Fibroblast of skin of abdomen (primary cell): Measurements from ENCODE around the gene AMZ1.
"Not testable (repeated sequence)": the region's sequence is repeated elsewhere in the genome, so short reads cannot be mapped to it uniquely, and the experiment has no call there.

Source experiments
- DNase-seq: peaks from one replicate; pipeline ENCODE4 v3.0.0-alpha.2; 2013

AMZ1 gene

GRCh38 chr7:2713978-2714377, 26.0 kb downstream of the AMZ1 start:
- DNase-seq = no peak

GRCh38 chr7:2714636-2715035, 26.6 kb downstream of the AMZ1 start:
- no peak for DNase-seq

GRCh38 chr7:2715341-2716231, 27.6 kb downstream of the AMZ1 start:
- DNase-seq = peak; percentile 43

DNA sequence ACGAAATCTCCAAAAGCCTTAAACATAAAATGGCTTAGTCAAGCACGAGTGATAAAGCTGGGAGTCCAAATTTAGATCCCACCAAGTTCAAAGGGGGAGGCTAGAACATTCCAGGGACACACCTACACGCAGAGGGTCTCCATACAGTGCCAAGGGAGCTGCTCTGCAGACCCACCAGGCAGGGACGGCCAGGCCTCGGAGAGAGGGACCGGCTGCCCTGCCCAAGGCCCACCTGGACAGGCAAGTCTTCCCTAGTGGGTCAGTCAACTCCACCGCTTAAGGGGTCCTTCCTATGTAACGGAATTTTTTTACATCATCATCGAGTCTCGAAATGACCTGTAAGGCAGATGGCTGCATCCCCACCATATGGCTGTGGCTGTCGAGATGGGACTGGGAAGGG, 28.5 kb downstream of the AMZ1 start:
- no peak for DNase-seq

- DNase-seq = no peak
Measured at GRCh38 chr7:2716906-2717292, 28.9 kb downstream of the AMZ1 start.

DNA sequence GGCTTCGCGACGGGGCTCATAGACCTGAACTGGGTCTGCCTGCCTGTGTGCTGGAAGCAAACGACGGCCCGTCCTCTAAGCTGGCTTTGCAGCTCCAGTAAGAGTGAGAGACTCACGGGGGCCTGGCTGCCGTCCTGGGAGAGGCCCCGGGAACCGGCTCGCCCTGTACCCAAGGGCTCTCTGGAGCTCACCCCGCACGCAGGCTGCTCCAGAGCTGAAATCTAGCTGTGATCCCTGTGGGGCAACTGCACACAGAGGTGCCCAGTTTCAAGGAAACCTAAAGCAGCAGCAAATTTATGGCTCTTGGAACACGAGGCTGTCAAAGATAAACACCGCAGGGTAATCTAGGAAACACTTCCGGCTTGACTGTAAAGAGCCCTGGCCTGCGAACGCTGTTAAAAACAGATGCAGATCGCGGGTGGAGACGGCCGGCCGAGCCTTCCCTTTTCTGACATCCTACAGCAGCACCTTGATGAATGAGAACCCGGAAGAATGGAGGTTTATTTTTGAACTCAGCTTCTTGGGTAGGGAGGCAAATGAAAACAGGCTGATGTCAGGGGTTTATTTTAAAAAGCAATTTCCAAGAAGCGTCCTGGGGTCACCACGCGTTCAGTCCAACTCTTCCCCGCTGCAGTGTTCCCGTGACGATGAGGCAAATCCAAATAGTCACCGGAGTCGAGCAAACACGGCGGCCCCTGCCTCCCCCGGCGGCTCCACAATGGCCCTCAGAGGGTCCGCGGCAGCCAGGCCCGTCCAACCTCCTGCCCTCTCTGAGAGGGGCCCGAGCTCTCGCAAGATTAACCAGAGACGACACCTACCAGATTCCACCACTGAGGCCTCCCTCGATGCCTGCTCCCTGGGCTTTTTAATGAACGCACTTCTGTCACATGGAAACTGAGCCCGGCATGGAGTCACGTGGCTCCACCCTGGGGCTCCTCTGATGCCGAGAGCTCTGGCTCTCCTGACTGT, 29.6 kb downstream of the AMZ1 start:
- DNase-seq = no peak

DNA sequence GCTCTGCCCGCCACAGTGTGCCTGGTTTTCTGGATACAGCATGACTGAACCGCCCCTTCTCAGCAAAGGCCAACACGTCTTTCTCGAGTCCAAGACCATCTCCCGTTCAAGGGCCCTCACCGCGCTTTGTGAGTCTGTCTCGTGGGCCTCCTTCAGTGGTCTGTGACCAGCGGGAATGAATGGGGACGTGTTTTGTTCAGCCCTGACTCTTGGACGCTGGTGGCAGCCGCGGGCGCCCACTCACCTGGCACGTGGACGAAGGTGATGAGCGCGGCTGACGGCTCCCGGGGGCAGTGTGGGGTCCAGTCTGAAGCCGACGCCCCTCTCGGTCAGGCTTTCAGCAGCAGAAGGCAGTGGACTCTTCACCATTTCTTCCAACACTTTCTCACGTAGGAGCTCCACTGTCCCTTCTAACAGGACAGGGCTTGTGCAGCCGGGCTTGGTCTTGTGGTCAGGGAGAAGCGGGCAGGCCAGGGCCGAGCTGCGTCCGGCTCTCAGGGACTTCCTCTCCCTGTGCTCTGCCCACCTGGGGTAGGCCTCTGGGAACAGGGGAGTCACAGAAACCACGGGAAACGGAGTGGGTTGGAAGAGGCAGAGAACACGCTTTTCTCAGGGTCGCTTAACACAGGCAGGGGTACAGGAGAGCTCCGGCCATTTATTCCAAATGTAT, 30.4 kb downstream of the AMZ1 start:
- DNase-seq = no peak

DNA sequence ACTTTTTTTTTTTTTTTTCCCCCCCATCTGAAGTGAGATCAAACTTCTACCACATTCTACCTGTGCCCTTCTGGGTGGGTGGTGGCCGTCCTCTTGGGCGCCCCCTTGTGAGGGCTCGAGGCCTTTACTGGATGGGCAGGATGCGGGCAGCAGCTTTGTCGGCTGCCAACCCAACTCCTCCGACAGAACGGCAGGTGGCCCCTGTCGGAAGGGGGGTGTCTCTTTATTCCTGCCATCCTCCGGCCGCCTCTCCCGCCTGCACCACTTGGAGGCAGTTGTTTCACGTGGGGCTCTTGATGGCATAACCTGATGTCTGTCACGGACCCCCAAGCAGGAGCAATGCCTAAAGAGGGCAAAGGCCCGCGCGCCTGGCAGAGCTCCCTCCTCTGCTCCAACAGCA, 31.0 kb downstream of the AMZ1 start:
- DNase-seq = no peak

DNA sequence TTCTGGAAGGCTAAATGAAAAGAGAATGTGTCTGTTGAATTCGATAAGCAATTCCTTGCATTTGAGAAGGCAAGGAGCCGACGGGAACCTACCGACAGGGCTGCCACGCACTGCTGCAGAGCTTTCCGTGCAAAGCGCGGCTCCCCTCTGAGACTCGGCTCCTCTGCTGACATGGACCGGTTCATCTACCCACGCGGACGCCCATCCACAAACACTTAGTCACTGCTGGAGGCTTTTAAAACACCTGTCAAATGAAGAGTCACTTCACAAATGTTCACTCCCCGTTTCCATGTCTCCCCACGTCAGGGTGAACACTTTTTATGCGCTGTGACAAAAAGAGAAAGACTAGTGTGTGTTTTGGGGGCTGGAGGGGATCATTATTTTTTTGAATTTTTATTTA, 32.0 kb downstream of the AMZ1 start:
- no peak for DNase-seq

- no peak for DNase-seq
Measured at GRCh38 chr7:2721842-2722241, 33.8 kb downstream of the AMZ1 start.

GRCh38 chr7:2722591-2722990, 34.6 kb downstream of the AMZ1 start:
- no peak for DNase-seq

DNA sequence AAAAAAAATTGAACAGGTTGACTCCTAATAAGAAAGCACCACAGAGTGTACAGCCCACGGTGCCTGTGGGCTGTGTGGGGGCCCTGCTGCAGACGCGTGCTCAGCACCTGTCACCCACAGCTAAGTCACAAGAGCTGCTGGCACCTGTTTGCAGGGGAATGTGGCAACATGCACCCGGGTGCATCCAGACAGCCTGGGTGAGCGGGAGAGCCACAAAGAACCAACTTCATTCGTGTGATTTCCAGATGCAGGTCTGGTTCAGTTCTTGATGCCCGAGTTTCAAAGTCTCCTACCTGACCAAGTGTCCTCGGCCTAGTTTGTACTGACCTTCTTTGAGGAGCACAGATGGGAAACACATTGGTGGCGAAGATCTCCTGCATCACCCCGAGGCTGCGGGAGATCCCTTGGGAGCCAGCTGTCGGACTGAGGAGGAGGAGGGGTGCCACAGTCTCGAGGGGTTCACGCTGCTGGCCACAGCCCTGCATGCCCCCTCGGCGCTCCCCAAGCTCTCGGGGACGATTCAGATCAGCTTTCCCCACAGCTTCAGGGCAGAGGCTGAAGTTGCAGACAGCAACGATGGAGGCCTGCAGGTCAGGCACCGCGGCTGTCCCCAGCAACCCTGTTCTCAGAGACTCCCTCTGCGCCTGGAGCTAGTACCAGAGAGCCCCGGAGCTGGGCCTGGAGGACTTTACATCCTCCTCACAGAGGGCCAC, 35.3 kb downstream of the AMZ1 start:
- DNase-seq = no peak

DNA sequence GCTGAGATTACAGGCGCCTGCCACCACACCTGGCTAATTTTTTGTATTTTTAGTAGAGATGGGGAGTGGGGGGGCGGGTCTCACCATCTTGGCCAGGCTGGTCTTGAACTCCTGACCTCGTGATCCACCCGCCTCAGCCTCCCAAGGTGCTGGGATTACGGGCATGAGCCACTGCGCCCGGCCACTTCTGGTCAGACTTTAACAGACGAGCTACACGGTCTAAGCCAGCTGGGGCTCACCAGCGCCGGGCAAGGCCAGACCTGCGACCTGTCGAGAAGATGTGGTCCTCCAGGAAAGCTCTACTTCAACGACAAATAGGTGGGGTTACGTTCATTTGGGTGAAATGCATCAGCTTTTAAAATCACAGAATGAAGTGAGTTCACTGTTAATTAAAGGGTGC, 36.0 kb downstream of the AMZ1 start:
- DNase-seq = not testable (repeated sequence)

GRCh38 chr7:2724453-2725177, 36.6 kb downstream of the AMZ1 start:
- no peak for DNase-seq

- DNase-seq = no peak
Measured at GRCh38 chr7:2725178-2726105, 37.4 kb downstream of the AMZ1 start.

DNA sequence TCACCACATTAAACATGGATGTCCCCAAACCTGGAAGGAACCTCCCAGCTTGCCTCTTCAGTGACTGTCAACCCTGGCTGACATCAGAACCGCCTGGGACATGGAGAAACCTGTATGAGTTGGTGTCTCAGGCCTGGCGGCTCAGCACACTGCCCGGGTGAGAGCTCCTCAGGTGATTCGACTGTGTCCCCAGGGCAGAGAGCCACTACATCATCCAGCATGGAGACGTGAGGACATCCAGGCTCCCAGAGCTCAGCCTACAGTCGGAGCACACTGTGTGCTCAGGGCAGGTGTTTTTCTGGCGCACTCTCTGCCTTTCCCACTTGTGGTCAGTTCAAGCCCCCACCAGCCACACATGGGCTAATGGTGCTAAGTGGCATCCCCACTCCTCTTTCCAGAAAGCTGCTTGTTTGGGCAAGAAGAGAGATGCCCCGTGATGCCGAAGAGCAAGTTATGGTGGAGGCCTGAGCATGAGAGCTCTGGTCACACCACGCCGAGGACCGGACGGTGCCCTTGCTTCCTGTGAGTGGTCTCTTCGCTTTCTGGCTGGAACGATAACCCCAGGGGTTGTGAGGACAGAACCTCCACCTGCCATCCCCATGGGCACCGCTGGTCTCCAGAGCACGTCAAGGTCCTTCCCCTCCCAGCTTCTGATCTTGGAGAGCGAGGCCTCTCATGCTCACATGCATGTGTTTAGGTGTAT, 38.5 kb downstream of the AMZ1 start:
- DNase-seq = no peak

GRCh38 chr7:2727206-2727605, 39.2 kb downstream of the AMZ1 start:
- DNase-seq = not testable (repeated sequence)

DNA sequence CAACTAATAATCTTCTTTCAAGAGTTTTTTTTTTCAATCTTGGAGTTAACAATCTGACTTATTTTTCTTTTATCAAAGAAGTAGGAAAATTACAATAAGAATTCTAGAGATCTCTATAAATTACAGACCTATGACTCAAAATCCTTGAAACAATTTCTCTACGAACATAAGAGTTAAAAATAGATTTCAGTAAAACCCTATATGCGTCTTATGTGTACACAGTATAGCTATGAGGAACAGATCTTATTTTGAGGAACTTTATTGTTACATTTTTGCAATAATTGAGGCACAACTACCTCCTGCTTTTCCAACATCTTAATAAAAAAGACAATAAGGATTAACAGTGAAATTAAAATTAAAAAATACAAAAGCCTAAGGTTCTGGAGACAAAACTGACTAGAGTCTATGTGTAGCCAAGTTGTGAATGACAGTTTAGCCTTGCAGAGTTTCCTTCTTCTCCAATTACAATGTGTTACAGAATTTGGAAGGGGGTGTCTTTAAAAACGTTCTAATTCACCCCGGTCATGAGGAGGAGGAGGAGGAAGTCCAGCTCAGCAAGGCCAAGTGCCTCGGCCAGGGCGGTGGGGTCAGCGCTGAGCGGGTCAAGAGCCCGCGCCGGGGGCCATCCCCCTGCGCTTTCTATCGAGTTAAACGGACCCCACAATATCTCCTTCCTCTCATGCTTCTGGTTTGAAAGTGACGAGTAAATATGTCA, 40.5 kb downstream of the AMZ1 start:
- no peak for DNase-seq
